Testis (tissue), 3 donors: Measurements from ENCODE around the gene TLX1. TPM values are rescaled to one million over a fixed set of nuclear protein-coding genes. Genes with fewer than 3 reads are reported as not detected.

Experiments used
- DNase-seq: peaks from one replicate; pipeline ENCODE4 v3.0.0-alpha.2; 2019
- H3K27ac ChIP-seq, 2 donors: fragments of 200-600 bp; sonication (generic); one replicate each; pipeline ENCODE4 v1.5.1; 2019
- H3K27me3 ChIP-seq: fragments of 200-600 bp; sonication (generic); one replicate; pipeline ENCODE4 v1.5.1; 2019
- H3K36me3 ChIP-seq: fragments of 200-600 bp; sonication (generic); one replicate; pipeline ENCODE4 v1.5.1; 2017; ENCODE audit warnings: low read depth; ENCODE audit errors: missing control alignments
- H3K4me1 ChIP-seq: fragments of 200-600 bp; sonication (generic); one replicate; pipeline ENCODE4 v1.5.1; 2019
- H3K4me3 ChIP-seq, 2 donors: fragments of 200-600 bp; sonication (generic); one replicate each; pipeline ENCODE4 v1.5.1; 2017 to 2019
- H3K9me3 ChIP-seq: fragments of 200-600 bp; sonication (generic); one replicate; pipeline ENCODE4 v1.5.1; 2017
- CTCF ChIP-seq, 3 experiments: fragments of 450-650 bp in 2 of 3; fragments of 200-600 bp in 1 of 3; sonication (generic) in 1 of 3; IDR thresholded peaks; one replicate each; pipeline ENCODE4 v1.5.1; 2016 to 2019; ENCODE audit warnings: antibody characterized with exemption in 3 of 3, mild to moderate bottlenecking in 2 of 3, moderate library complexity in 1 of 3
- POLR2A ChIP-seq: fragments of 450-650 bp; IDR thresholded peaks from one replicate; pipeline ENCODE4 v1.6.1; 2017; ENCODE audit warnings: antibody characterized with exemption, mild to moderate bottlenecking, moderate library complexity
- WGBS, 2 donors: methylation state at CpG; one replicate each; pipeline ENCODE4 v1.1.5; 2018; 5-methylcytosine and 5-hydroxymethylcytosine counted together
- intact Hi-C: fragments of 100-400 bp; cut with DNase I; formaldehyde crosslinking; loops from one replicate; pipeline ENCODE4 v1.15.1; 2023; ENCODE audit warnings: low total_unique reads
- polyA plus RNA-seq: library from polyadenylated mRNA; stranded (reverse); fragments of 350-450 nt; fragmentation: Illumina TruSeq; extraction: RNeasy Lipid Tissue Mini Kit (QIAGEN cat#74804); gene quantifications from one replicate; pipeline ENCODE4 v1.2.3, GENCODE V29; 2014; ENCODE audit warnings: low read depth, low replicate concordance; ENCODE audit not compliant: insufficient read depth
- total RNA-seq, 2 donors: library from RNA; depleted of rRNA; stranded (reverse); fragments of >200 nt; gene quantifications; one replicate each; pipeline ENCODE4 v1.2.3, GENCODE V29; 2016

TLX1 gene
- total and polyA plus RNA-seq, 3 donors from 2014 or later: 0.44 to 1.7 (median 0.99) TPM

GRCh38 chr10:101141616-101142532 is 10.8 kb downstream of the TLX1 start:
- H3K36me3 ChIP-seq: no peaks in the 10 kb centered on the region
- H3K4me3 ChIP-seq: no peak overlapping the region
- intact Hi-C loops: no loop called here
- WGBS, 2 donors: 0 to 8% methylated on average over 15 to 21 of the region's 21 CpGs
- no peak overlapping the region for H3K27ac ChIP-seq
- no peaks in the 10 kb centered on the region for H3K9me3 ChIP-seq
- no peak for TF ChIP-seq POLR2A
- TF ChIP-seq CTCF (IDR thresholded peaks at IDR 0.05): peak; percentile 90 to 95 (median 93)
- H3K4me1 ChIP-seq: peaks cover 9% of the 10 kb centered on the region
- no peaks in the 10 kb centered on the region for H3K27me3 ChIP-seq
- peak; percentile 91 for DNase-seq

- Histone ChIP-seq H3K36me3 (no peaks in the 10 kb centered on the region), H3K9me3 (no peaks in the 10 kb centered on the region), H3K27me3 (no peaks in the 10 kb centered on the region), H3K27ac (no peak overlapping the region), H3K4me3 (no peak overlapping the region), H3K4me1 (peaks cover 9% of the 10 kb centered on the region)
- TF ChIP-seq POLR2A (no peak), CTCF (IDR thresholded peaks at IDR 0.05) (no peak)
- intact Hi-C loops: no loop called here
- 13 to 24% methylated on average over 28 of the region's 28 CpGs for WGBS, 2 donors
- no peak for DNase-seq
Observed at GRCh38 chr10:101142533-101143344, 11.6 kb downstream of the TLX1 start.

GRCh38 chr10:101143345-101143630 is 12.2 kb downstream of the TLX1 start:
- peaks cover 9% of the 10 kb centered on the region for H3K4me1 ChIP-seq
- H3K27me3 ChIP-seq: no peaks in the 10 kb centered on the region
- H3K36me3 ChIP-seq: no peaks in the 10 kb centered on the region
- TF ChIP-seq POLR2A (no peak), CTCF (IDR thresholded peaks at IDR 0.05) (no peak)
- WGBS, 2 donors: 57 to 59% methylated on average over 1 of the region's 1 CpG
- no peaks in the 10 kb centered on the region for H3K9me3 ChIP-seq
- no peak overlapping the region for H3K27ac ChIP-seq
- no peak for DNase-seq
- intact Hi-C loops: no loop called here
- H3K4me3 ChIP-seq: no peak overlapping the region

GRCh38 chr10:101144053-101144452 is 13.0 kb downstream of the TLX1 start:
- no peaks in the 10 kb centered on the region for H3K27me3 ChIP-seq
- intact Hi-C loops: no loop called here

More at GRCh38 chr10:101144053-101144452, 13.0 kb downstream of the TLX1 start:
- Histone ChIP-seq H3K27ac (no peak overlapping the region), H3K4me3 (no peak overlapping the region), H3K4me1 (peaks cover 9% of the 10 kb centered on the region), H3K36me3 (no peaks in the 10 kb centered on the region), H3K9me3 (no peaks in the 10 kb centered on the region)
- DNase-seq: no peak
- TF ChIP-seq POLR2A (no peak), CTCF (IDR thresholded peaks at IDR 0.05) (no peak)
